HepG2 (cell line): ENCODE data around the gene HOXA10. TPM values are rescaled to one million over a fixed set of nuclear protein-coding genes. Genes with fewer than 3 reads are reported as not detected.

Source experiments
- ATAC-seq: fragments of 200-7000 bp; cut with Tn5 transposase; 3 replicates; pipeline ENCODE4 v1.9.1; 2020; ENCODE audit warnings: mild to moderate bottlenecking, moderate library complexity
- BruUV-seq: library from RNA; stranded (reverse); fragments of 400-500 nt; replicated peaks from 2 replicates; lab custom pipeline; 2021; lab: Mats Ljungman, UMichigan
- CTCF ChIA-PET: fragments of 300-600 bp; formaldehyde crosslinking; extraction: SDS; loops from one replicate; lab custom pipeline; 2021; ENCODE audit warnings: low total read pairs, inconsistent platforms, low intra/inter-chr PET ratio; lab: Yijun Ruan, JAX
- POLR2A ChIA-PET: fragments of 350-600 bp; sonication (Branson Sonifier 250); formaldehyde crosslinking; loops from one replicate; lab custom pipeline; 2020; ENCODE audit warnings: antibody characterized with exemption, inconsistent platforms; lab: Yijun Ruan, JAX
- DNase-seq: peaks from one replicate; pipeline ENCODE4 v3.0.0-alpha.2; 2015; ENCODE audit warnings: low spot score
- FAIRE-seq: peaks from 3 replicates; lab custom pipeline; 2011; peaks lifted over from hg19 to GRCh38; lab: Jason Lieb, UNC
- H2AFZ ChIP-seq: one replicate; pipeline ENCODE4 v1.6.1; 2011; ENCODE audit warnings: low read length, inconsistent platforms
- H3K27ac ChIP-seq: fragments of 300-600 bp; 3 replicates; pipeline ENCODE4 v1.8.0; 2011; ENCODE audit warnings: mixed run types, mild to moderate bottlenecking, mixed read lengths, low read length, inconsistent platforms; ENCODE audit not compliant: insufficient read depth; ENCODE audit errors: extremely low read length
- H3K27me3 ChIP-seq, 2 experiments: fragments of 200-600 bp in 1 of 2; 2 replicates in 1 of 2; 3 replicates in 1 of 2; pipeline versions ENCODE4 v1.6.0 to v1.8.0; 2011; ENCODE audit warnings: low read length in 2 of 2, mild to moderate bottlenecking in 2 of 2, moderate library complexity in 2 of 2, inconsistent platforms in 1 of 2; ENCODE audit not compliant: insufficient read depth in 2 of 2, control insufficient read depth in 1 of 2
- H3K36me3 ChIP-seq, 2 experiments: fragments of 200-600 bp in 1 of 2; replicated peaks in 1 of 2; 2 replicates in 1 of 2; 3 replicates in 1 of 2; pipeline versions ENCODE4 v1.5.1 to v1.8.0; 2011; ENCODE audit warnings: low read length in 2 of 2, inconsistent platforms in 1 of 2; ENCODE audit not compliant: insufficient read depth in 2 of 2, control insufficient read depth in 1 of 2
- H3K4me1 ChIP-seq: 2 replicates; pipeline ENCODE4 v1.5.1; 2012; ENCODE audit warnings: low read length, inconsistent platforms; ENCODE audit not compliant: insufficient read depth
- H3K4me2 ChIP-seq: 2 replicates; pipeline ENCODE4 v1.6.0; 2011; ENCODE audit warnings: low read depth, low read length, inconsistent platforms
- H3K4me3 ChIP-seq, 3 experiments: fragments of 200-600 bp in 1 of 3; sonication (generic), shearing (Covaris generic) in 1 of 3; replicated peaks in 1 of 3; 2 replicates each; pipeline ENCODE4 v1.5.1; 2011 to 2016; ENCODE audit warnings: low read length in 3 of 3, inconsistent platforms in 2 of 3, low read depth in 2 of 3, mild to moderate bottlenecking in 2 of 3, control low read depth in 1 of 3, mixed read lengths in 1 of 3; ENCODE audit not compliant: insufficient read depth in 1 of 3
- H3K79me2 ChIP-seq: one replicate; pipeline ENCODE4 v1.6.1; 2011; ENCODE audit warnings: low read length, inconsistent platforms; ENCODE audit not compliant: insufficient read depth
- H3K9ac ChIP-seq: 2 replicates; pipeline ENCODE4 v1.6.0; 2011; ENCODE audit warnings: mild to moderate bottlenecking, low read depth, low read length, inconsistent platforms; ENCODE audit not compliant: insufficient read depth
- H3K9me3 ChIP-seq: 2 replicates; pipeline ENCODE4 v1.5.1; 2012; ENCODE audit warnings: mild to moderate bottlenecking, low read length
- H4K20me1 ChIP-seq: 2 replicates; pipeline ENCODE4 v1.6.0; 2011; ENCODE audit warnings: inconsistent platforms, mild to moderate bottlenecking, low read length, moderate library complexity; ENCODE audit not compliant: insufficient read depth
- CCDC6 ChIP-seq: sonication (generic); formaldehyde crosslinking; IDR thresholded peaks from 2 replicates; pipeline ENCODE4 v1.8.1; 2022; ENCODE audit warnings: mild to moderate bottlenecking, missing genetic modification reagents, moderate library complexity
- EED ChIP-seq: sonication (generic); formaldehyde crosslinking; IDR thresholded peaks from 2 replicates; pipeline ENCODE4 v1.5.0; 2020; ENCODE audit warnings: mild to moderate bottlenecking, missing genetic modification reagents
- EZH2 ChIP-seq: conservative IDR thresholded peaks from 2 replicates; pipeline ENCODE4 v1.6.1; 2012; ENCODE audit warnings: mild to moderate bottlenecking, low read depth, low read length, moderate library complexity
- JDP2 ChIP-seq: sonication (generic); formaldehyde crosslinking; IDR thresholded peaks from 2 replicates; pipeline ENCODE4 v1.8.1; 2022; ENCODE audit warnings: missing genetic modification reagents, borderline replicate concordance
- MED8 ChIP-seq: sonication (generic); formaldehyde crosslinking; IDR thresholded peaks from 2 replicates; pipeline ENCODE4 v1.8.1; 2023; ENCODE audit warnings: mild to moderate bottlenecking, missing genetic modification reagents; ENCODE audit not compliant: insufficient replicate concordance
- MLLT10 ChIP-seq: sonication (generic); formaldehyde crosslinking; IDR thresholded peaks from 2 replicates; pipeline ENCODE4 v1.4.0; 2020; ENCODE audit warnings: missing genetic modification reagents
- SKI ChIP-seq: fragments of 450-650 bp; IDR thresholded peaks from one replicate; pipeline ENCODE4 v1.6.1; 2018; ENCODE audit warnings: mild to moderate bottlenecking; ENCODE audit not compliant: partially characterized antibody
- TBX3 ChIP-seq: fragments of 450-650 bp; IDR thresholded peaks from 2 replicates; pipeline ENCODE4 v1.6.1; 2017; ENCODE audit warnings: antibody characterized with exemption, mild to moderate bottlenecking, inconsistent platforms, borderline replicate concordance
- ZNF225 ChIP-seq: sonication (generic); formaldehyde crosslinking; IDR thresholded peaks from 2 replicates; pipeline ENCODE4 v1.4.0; 2020; ENCODE audit warnings: mild to moderate bottlenecking, missing genetic modification reagents
- ZNF687 ChIP-seq: sonication (generic); formaldehyde crosslinking; IDR thresholded peaks from 2 replicates; pipeline ENCODE4 v1.5.1; 2020; ENCODE audit warnings: mild to moderate bottlenecking, missing genetic modification reagents, moderate library complexity
- ZNF710 ChIP-seq: sonication (generic); formaldehyde crosslinking; IDR thresholded peaks from 2 replicates; pipeline ENCODE4 v1.5.0; 2020; ENCODE audit warnings: mild to moderate bottlenecking, missing genetic modification reagents, borderline replicate concordance
- ZNF766 ChIP-seq: sonication (generic); formaldehyde crosslinking; IDR thresholded peaks from 2 replicates; pipeline ENCODE4 v1.5.0; 2020; ENCODE audit warnings: missing genetic modification reagents, borderline replicate concordance
- WGBS: methylation state at CpG from one replicate; pipeline ENCODE4 v1.1.6; 2017; ENCODE audit warnings: low lambda C conversion rate; 5-methylcytosine and 5-hydroxymethylcytosine counted together
- in situ Hi-C: cut with HindIII; loops from 2 replicates; pipeline ENCODE4 v1.10.0; 2017; ENCODE audit warnings: low pct_unique_long_range_greater_than_20kb; ENCODE audit not compliant: extremely low pct_ligation_motif_present
- intact Hi-C: fragments of 100-400 bp; cut with micrococcal nuclease; formaldehyde crosslinking; loops from one replicate; pipeline ENCODE4 v1.10.0; 2022; ENCODE audit not compliant: unreplicated experiment
- polyA plus RNA-seq, 8 experiments: library from polyadenylated mRNA; depleted of rRNA in 3 of 8; stranded (reverse) in 7 of 8; unstranded in 1 of 8; fragments of >200 nt; fragmentation: Illumina TruSeq in 4 of 8; extraction: Trizol in 4 of 8; gene quantifications; 2 replicates each; pipeline versions ENCODE4 v1.2.1 to v1.2.3, GENCODE V29; 2011 to 2016; ENCODE audit warnings: low read depth in 4 of 8, missing spikeins in 1 of 8, mixed read lengths in 1 of 8; ENCODE audit not compliant: insufficient read depth in 1 of 8
- total RNA-seq, 5 experiments: library from RNA; depleted of rRNA; stranded (reverse); fragments of >200 nt; fragmentation: Illumina TruSeq; extraction: Trizol; gene quantifications; 2 replicates each; pipeline ENCODE4 v1.2.3, GENCODE V29; 2016; ENCODE audit warnings: low read depth in 1 of 5

HOXA10 gene
- total and polyA plus RNA-seq, 2 of the 13 experiments (the other 11 are each of a cell fraction or from before 2014, with no cell fraction given): not detected

DNA sequence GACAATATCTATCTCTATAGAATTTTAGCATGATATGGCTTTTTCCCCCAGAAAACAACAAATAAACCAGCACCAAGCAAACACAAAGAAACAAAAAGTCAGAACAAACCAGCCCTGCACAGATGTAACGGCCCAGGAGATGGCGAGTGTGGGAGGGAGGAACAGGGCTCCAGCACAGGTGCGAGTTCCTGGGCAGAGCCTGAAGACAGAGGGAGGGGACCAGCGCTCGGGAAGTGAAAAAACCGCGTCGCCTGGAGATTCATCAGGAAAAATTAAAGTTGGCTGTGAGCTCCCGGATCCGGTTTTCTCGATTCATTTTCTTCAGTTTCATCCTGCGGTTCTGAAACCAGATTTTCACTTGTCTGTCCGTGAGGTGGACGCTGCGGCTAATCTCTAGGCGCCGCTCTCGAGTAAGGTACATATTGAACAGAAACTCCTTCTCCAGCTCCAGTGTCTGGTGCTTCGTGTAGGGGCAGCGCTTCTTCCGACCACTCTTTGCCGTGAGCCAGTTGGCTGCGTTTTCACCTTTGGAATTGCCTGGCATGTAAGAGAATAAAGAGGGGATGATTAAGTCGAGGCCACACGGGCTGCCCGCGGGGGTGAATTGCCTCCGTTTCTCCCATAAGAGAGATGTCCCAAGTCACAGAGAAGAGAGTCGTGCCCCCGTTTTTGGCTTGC, 2.3 kb downstream of the HOXA10 start:
- ChIA-PET POLR2A (interaction anchor here (0.9 kb wide), 1 partner anchor 11 kb away, joined by 3 read pairs; no protein-coding TSS in a partner anchor), CTCF (no interaction called here)
- Histone ChIP-seq H3K9me3 (no peaks in the 10 kb centered on the region), H3K4me2 (peak overlapping the region; percentile 41), H3K4me1 (peaks cover 18% of the 10 kb centered on the region), H3K4me3 (no peak overlapping the region; a peak in 1 of 6 replicates), H3K79me2 (no peaks in the 10 kb centered on the region), H3K27ac (no peak overlapping the region), H4K20me1 (no peaks in the 10 kb centered on the region), H3K36me3 (no peaks in the 10 kb centered on the region), H3K9ac (no peak overlapping the region), H2AFZ (no peak overlapping the region), H3K27me3 (peaks cover 0 to 62% of the 10 kb centered on the region in 2 experiments)
- in situ Hi-C loops (loop anchor here (25.0 kb wide), 1 partner anchor 1084 kb away; no protein-coding TSS in a partner anchor), intact Hi-C loops (no loop called here)
- FAIRE-seq (no peak), ATAC-seq (peak; percentile 51), DNase-seq (no peak)
- BruUV-seq: no TSS peak
- no peak for TF ChIP-seq MLLT10 (CRISPR knock-in tag)
- peak; percentile 2 for TF ChIP-seq SKI
- peak; percentile 55; the same call in 1 of the 2 replicates for TF ChIP-seq EZH2
- 58% methylated on average over 30 of the region's 30 CpGs for WGBS

DNA sequence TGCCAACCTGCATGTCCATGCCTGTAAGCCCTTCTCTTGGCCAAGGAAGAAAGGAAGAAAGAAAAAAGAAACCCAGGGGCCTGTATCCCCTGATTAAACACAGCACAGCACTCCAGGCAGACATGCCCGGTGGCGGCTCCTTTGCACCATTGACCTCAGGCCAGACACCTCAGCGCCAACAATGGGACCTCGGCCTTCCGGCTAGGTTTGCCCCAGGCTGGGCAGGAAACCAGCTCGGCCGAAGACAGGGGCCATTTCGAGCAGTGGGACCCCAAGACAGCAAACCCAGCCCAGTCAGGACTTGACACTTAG, 2.8 kb downstream of the HOXA10 start:
- no peak for FAIRE-seq
- POLR2A ChIA-PET: interaction anchor here (0.9 kb wide), 1 partner anchor 10 kb away, joined by 3 read pairs; no protein-coding TSS in a partner anchor
- TF ChIP-seq TBX3 (no peak), ZNF687 (CRISPR knock-in tag) (peak; percentile 59), ZNF710 (0 out of 2 replicates have a peak, but pooled peaks have one; percentile 28), MED8 (CRISPR knock-in tag) (no peak), ZNF225 (CRISPR knock-in tag) (no peak), ZNF766 (CRISPR knock-in tag) (no peak), EED (CRISPR knock-in tag) (no peak), JDP2 (CRISPR knock-in tag) (no peak), CCDC6 (CRISPR knock-in tag) (no peak)

More for the DNA sequence above, 2.8 kb downstream of the HOXA10 start:
- Histone ChIP-seq H4K20me1 (no peaks in the 10 kb centered on the region), H3K36me3 (no peaks in the 10 kb centered on the region), H3K4me2 (peak overlapping the region; percentile 41), H3K9me3 (no peaks in the 10 kb centered on the region), H2AFZ (no peak overlapping the region), H3K27ac (no peak overlapping the region), H3K4me3 (no peak overlapping the region; a peak in 1 of 6 replicates), H3K27me3 (peaks cover 0 to 60% of the 10 kb centered on the region in 2 experiments), H3K79me2 (no peaks in the 10 kb centered on the region), H3K4me1 (peaks cover 18% of the 10 kb centered on the region), H3K9ac (no peak overlapping the region)
- intact Hi-C loops (no loop called here), in situ Hi-C loops (loop anchor here (25.0 kb wide), 1 partner anchor 1084 kb away; no protein-coding TSS in a partner anchor)
- peak; percentile 26 for DNase-seq
- WGBS: 2% methylated on average over 7 of the region's 8 CpGs
- CTCF ChIA-PET: no interaction called here
- no TSS peak for BruUV-seq
- ATAC-seq: peak; percentile 69
